Prostate gland (tissue), 2 donors: ENCODE results near the gene KCNC1.

Experiments
- POLR2A ChIP-seq: fragments of 450-650 bp; IDR thresholded peaks from one replicate; pipeline ENCODE4 v1.6.1; 2016; ENCODE audit warnings: antibody characterized with exemption, mild to moderate bottlenecking
- POLR2AphosphoS5 ChIP-seq: sonication (generic); formaldehyde crosslinking; IDR thresholded peaks from one replicate; pipeline ENCODE4 v1.6.1; 2017; ENCODE audit warnings: antibody characterized with exemption
- TF ChIP-seq, protein P1 (sequence below), 4 experiments: fragments of 200-600 bp in 2 of 4; fragments of 450-650 bp in 2 of 4; sonication (generic) in 2 of 4; IDR thresholded peaks; 1 replicate in 3 of 4; 2 replicates in 1 of 4; pipeline ENCODE4 v1.5.1; 2016 to 2019; ENCODE audit warnings: antibody characterized with exemption in 4 of 4, mild to moderate bottlenecking in 2 of 4, moderate library complexity in 2 of 4

- TF ChIP-seq, protein P1, sequence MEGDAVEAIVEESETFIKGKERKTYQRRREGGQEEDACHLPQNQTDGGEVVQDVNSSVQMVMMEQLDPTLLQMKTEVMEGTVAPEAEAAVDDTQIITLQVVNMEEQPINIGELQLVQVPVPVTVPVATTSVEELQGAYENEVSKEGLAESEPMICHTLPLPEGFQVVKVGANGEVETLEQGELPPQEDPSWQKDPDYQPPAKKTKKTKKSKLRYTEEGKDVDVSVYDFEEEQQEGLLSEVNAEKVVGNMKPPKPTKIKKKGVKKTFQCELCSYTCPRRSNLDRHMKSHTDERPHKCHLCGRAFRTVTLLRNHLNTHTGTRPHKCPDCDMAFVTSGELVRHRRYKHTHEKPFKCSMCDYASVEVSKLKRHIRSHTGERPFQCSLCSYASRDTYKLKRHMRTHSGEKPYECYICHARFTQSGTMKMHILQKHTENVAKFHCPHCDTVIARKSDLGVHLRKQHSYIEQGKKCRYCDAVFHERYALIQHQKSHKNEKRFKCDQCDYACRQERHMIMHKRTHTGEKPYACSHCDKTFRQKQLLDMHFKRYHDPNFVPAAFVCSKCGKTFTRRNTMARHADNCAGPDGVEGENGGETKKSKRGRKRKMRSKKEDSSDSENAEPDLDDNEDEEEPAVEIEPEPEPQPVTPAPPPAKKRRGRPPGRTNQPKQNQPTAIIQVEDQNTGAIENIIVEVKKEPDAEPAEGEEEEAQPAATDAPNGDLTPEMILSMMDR (IDR thresholded peaks at IDR 0.05): no peak
- TF ChIP-seq POLR2A (no peak), POLR2AphosphoS5 (no peak)
These were observed 81.8 kb downstream of the KCNC1 start for GRCh38 chr11:17816232-17816931.
